HG03108 (cell line): Measurements from ENCODE around the gene RPL35A.

Experiments used
- ATAC-seq: cut with Tn5 transposase; IDR thresholded peaks from one replicate; pipeline ENCODE4 v1.9.1; 2021; ENCODE audit warnings: moderate library complexity; ENCODE audit not compliant: unreplicated experiment

RPL35A gene

DNA sequence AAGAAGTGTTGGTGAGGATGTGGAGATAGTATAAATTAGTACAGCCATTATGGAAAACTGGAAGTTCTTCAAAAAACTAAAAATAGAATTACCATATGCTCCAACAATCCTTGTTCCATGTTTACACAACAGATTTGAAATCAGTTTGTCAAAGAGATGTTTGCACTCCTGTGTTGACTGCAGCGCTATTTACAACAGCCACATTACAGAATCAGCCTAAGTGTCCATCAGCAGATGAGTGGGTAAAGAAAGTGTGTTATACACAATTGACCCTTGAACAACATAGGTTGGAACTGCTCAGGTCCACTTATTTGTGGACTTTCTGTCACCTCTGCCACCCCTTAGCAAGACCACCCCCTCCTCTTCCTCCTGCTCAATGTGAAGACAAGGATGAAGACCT, 44.7 kb downstream of the RPL35A start:
- no peak for ATAC-seq

DNA sequence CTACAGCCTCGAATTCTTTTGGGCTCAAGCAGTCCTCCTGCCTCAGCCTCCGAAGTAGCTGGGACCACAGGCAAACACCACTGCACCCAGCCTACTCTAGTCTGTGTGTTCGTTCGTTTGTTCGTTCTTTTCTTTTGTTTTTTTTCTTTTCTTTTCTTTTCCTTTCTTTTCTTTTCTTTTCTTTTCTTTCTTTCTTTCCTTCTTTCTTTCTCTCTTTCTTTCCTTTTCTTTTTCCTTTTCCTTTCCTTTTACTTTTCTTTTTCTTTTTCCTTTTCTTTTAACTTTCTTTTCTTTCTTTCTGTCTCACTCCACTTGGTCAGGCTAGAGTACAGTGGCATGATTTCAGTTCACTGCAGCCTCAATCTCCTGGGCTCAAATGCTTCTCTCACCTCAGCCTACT, 46.9 kb downstream of the RPL35A start:
- ATAC-seq, result no peak

DNA sequence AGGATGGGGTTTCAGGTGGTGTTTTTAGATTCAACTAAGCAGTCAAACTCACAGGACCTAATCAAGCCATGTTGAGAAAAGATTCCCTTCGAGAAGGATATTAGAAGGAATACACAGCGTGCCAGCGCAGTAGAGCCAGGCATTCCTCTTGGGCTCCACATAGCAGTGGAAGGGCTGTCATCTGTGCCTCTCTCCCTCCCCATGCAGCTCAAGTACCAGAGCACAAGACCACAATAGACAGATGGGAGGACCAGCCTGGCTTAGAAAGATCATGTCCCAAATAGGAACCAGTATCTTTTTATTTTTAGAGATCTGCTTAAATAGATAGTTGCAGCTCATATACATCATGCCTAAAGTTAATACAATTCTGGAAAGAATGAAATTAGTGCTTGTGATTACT, 47.9 kb downstream of the RPL35A start:
- ATAC-seq, result no peak
